HG03469 (cell line): Measurements from ENCODE around the gene PSENEN.
A peak's percentile ranks its signal among the peaks of the same experiment; 100 is the strongest.

Experiments used
- ATAC-seq: cut with Tn5 transposase; IDR thresholded peaks from one replicate; pipeline ENCODE4 v1.9.1; 2021; ENCODE audit warnings: mild to moderate bottlenecking, moderate library complexity, moderate number of reproducible peaks; ENCODE audit not compliant: unreplicated experiment

Gene PSENEN

DNA sequence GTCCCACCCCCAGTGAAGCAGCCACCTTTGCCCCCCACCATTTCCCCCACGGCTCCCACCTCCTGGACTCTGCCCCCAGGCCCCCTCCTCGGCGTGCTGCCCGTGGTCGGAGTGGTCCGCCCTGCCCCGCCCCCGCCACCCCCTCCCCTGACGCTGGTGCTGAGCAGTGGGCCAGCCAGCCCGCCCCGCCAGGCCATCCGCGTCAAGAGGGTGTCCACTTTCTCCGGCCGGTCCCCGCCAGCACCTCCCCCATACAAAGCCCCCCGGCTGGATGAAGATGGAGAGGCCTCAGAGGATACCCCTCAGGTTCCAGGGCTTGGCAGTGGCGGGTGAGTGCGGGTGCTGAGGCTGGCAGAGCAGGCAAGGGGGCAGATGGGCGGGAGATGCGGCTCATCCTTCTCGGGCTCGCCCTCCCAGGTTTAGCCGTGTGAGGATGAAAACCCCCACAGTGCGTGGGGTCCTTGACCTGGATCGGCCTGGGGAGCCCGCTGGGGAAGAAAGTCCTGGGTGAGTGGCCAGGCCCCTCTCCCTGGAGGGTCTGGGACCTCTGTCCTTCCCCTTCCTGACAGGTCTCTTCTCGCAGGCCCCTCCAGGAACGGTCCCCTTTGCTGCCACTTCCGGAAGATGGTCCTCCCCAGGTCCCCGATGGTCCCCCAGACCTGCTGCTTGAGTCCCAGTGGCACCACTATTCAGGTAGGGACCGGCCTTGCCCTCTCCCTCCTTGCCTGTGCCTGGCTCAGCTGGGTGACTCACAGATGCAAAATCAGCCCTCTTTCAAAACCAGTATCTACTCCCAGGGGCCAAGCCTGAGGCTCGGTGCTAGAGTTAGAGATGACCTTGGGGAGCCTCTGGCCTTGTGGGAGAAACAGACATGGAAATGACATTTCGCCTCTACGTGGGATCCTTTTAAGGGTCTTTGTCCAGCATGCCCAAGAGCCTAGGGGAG, 12.0 kb upstream of the PSENEN start:
- no peak for ATAC-seq

DNA sequence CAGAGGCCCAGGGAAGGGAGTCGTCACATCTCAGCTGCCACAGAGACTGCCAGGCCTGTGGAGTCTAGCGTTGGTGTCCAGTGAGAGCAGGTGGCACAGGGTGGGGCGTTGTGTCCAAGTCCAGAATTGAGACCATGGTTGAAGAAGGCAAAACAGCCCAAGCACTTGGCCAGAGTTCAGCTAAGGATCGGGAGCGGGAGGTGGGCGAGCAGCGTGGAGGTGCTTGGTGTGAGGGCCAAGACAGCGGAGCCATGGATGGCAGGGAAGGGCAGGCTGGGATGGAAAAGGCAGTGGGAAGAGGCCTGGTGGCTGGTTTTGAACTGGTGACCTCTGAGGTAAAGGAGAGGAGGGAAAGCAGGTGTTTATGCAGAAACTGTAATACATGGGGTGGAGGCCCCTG, 11.2 kb upstream of the PSENEN start:
- ATAC-seq = no peak

DNA sequence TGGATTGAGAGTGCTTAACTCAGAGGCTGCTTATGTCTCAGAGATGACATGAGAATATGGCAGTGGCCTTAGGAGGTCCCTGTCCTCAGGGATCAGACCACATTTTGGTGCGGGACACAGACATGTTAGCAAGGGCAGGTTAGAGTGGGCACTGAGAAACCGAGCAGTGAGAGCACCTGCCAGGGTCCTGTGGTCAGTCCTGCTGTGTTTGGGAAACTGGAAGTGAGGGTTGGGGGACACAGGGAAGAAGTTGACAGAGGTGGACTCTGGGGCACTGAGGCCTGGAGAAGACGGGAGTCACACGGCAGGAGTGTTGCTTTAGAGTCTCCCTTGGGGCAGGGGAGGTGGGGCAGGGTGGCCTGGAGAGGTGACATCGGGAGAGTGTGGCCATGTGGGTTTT, 10.6 kb upstream of the PSENEN start:
- no peak for ATAC-seq

DNA sequence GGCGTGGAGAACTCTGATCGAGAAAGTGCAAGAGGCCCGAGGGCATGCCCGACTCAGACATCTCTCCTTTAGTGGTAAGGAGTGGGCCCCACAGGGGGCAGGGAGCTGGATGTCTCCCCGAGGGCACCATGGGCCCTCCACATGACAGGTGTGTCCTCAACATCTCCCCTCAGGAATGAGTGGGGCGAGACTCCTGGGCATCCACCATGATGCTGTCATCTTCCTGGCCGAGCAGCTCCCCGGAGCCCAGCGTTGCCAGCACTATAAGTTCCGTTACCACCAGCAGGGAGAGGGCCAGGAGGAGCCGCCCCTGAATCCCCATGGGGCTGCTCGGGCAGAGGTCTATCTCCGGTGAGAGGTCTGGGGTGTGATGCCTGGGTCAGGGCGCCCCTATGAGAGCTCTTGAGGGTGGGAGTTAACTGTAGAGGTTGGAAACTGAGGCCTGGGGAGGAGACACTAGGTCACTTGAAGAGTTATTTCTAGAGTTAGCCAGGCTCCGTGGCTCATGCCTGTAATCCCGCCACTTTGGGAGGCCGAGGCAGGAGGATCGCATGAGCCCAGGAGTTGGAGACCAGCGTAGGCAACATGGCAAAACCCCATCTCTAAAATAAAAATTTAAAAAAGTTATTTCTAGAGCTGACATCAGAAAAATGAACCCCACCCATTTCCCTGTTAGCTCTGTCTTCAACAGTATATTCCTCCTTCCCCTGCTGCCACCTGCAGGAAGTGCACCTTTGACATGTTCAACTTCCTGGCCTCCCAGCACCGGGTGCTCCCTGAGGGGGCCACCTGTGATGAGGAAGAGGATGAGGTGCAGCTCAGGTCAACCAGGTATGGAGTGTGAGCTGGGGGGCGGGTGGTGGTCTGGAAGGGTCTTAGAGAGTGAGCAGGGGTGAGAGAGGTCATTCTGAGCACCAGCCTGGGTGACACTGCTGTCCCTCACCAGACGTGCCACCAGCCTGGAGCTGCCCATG, 8.3 kb upstream of the PSENEN start:
- no peak for ATAC-seq

DNA sequence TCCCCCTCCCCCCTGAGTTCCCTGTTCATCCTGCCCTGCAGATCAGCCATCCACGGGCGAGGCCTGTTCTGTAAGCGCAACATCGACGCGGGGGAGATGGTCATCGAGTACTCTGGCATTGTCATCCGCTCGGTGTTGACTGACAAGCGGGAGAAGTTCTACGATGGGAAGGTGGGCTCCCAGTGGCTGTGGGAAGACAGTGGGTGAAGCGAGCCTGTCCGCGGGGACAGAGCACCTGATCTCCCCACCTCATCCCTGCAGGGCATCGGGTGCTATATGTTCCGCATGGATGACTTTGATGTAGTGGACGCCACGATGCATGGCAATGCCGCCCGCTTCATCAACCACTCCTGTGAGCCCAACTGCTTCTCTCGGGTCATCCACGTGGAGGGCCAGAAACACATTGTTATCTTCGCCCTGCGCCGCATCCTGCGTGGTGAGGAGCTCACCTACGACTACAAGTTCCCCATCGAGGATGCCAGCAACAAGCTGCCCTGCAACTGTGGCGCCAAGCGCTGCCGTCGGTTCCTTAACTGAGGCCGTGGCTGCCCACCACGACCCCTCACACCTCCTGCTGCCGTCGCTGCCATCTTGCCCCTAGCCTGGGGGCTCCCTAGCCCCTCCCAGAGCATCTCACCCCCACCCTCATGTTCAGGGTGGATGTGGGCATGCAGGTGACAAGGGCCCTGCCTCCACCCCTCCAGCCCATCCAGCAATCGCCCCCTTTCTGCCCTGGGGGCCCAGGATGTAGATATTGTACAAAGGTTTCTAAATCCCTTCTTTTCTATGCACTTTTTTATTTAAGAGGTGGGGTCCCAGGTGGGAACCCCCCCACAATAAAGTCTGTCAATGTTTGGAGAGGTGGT, 7.2 kb upstream of the PSENEN start:
- no peak for ATAC-seq

DNA sequence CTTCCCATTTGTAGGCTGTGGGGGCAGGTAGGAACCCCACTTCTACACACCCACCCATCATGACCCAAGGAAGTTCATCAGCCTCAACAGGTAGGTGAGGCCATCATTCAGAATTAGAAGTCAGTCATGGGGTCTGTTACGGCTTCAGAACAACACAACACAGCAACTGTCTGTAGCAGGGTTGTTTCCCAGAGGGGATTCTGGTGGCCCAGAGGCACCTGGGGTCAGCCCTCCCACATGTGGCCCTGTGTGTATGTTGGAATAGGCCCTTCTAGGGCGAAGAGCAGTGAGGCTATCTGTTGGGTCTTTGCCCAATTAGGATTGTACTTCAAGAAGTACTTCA, 6.6 kb upstream of the PSENEN start:
- ATAC-seq = no peak

DNA sequence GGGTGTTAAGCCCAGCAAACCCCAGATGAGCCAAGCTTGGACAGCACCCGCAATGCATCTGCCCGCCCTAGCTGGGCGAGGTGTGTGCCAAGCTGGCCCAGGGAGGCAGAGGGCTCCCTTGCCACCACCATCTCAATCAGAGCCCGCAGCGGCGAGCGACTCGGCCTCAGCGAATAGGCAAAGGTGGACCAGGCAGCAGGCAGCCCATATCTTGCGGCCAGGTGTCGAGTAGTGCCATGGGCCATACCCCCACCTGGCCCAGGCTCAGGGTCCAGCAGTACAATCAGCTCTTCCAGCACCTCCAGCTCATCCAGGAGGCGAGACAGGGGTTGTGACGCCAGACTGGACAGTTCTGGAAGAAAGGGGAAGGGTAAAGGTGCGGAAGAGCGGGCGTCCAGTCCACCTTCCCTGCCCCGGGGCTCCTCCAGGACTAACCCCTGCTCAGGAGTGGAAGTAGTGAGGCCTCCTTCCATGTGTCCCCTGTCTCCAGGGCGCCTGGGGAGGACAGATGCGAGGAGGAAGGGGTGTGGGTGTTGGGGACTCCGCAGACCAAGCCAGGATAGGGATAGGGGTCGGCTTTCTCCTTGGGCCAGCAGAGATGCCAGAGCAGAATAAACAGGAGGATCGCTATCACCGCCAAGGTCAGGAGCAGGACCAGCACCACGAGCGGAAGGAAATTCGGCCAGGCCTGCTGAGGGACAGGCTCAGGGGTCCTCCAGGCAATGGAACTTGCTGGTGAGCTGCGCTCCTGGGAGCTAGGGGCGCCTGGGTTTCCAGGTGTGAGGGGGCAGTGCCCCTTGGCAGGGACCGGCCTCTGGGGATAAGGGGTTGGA, 6.0 kb upstream of the PSENEN start:
- no peak for ATAC-seq

DNA sequence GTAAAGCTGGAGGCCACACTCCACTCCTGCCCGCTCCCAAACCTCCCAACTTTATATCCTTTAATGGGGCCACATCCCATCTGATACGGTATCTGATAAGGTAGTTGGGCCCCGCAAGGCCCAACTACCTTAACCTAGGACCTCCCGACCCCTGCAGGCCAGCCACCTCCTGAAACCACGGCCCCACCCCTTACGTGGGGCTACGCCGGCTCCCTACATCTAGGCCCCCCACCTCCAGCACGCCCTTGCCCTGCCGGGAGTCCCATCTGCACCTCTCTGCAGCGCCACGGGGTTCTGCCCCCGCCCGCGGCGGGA, 5.4 kb upstream of the PSENEN start:
- ATAC-seq = no peak

DNA sequence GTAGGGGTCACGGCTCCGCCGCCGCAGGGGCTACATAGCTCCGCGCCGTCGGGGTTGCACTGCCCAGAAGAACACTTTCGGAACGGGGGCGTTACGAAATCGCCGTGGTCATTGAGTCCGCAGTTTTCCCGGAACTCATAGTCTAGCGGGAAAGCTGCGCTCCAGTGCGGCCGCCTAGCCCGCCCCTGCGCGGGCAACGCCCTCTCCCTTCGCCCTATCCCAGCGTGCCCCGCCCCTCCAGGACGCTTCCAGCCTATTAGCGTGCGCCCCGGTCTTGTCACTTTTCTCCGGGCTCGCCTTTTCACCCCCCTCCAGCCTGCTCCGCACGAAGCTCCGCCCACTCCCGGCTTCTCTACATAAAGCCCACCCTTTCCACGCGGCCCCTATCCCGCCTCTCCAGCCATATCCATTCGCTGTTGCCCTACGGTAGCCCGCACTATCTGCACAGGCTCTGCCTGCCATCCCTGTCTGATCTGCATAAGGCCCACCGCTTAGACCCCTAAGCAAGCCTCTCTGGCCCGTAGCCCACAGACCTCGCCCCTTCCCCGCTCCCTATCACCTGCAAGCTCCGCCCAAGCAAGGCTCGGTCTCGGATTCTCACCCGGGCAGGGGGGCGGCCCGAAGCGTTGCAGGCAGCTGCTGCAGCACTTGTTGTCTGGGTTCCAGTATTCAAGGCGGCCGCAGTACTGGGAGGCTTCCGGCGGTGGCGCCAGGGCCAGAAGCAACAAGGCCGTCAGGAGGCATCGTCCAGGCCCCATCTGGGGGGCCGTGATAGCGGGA, 4.8 kb upstream of the PSENEN start:
- peak; percentile 27 for ATAC-seq

DNA sequence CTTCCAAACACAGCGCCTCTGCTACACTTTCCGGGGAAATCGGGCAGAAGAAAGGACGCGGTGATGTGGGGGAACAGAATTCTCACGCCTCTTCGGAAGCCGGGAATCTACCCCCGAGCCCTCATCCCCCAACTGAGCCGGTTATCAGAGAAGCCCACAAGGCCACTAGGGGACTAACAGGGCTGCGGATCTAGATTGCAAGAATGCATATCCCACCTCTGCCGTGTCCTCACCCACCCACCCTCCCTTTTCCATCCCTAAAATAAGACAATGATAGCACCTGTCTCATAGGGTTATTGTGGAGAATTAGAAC, 4.3 kb upstream of the PSENEN start:
- ATAC-seq = no peak

DNA sequence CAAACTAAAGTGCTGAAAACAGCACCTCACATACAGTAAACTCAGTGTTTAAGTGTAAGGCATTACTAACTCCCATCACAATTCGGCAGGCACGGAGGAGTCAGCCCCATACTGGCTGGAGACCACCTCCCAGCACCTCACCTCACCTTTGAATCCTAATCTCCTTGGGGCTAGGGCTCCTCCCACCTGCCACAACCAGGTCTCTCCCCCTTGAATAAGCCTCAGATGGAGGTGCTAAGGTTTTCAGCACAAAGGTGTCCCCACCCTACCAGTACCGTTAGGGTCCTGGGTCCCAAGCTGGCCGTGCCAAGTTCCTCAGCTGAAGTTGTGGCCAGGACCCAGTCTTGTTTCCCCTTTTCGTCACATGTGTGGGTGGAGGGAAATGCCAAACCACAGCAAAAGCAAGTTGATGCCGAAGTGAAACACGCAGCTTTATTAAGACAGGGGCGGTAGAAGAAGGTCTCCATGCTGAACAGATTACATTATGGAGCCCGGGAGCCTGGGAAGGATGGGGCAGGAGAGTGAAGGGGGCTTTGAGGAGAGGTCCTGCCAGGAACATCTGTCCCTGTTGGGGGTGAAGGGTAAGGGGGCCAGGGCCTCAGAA, 3.2 kb upstream of the PSENEN start, which contains the start of gene IGFLR1:
Gene IGFLR1 (minus strand): TSS at position 332 of the 604 bp plus-strand sequence. CDS start 1,272 bp downstream, outside the sequence.
- no peak for ATAC-seq

DNA sequence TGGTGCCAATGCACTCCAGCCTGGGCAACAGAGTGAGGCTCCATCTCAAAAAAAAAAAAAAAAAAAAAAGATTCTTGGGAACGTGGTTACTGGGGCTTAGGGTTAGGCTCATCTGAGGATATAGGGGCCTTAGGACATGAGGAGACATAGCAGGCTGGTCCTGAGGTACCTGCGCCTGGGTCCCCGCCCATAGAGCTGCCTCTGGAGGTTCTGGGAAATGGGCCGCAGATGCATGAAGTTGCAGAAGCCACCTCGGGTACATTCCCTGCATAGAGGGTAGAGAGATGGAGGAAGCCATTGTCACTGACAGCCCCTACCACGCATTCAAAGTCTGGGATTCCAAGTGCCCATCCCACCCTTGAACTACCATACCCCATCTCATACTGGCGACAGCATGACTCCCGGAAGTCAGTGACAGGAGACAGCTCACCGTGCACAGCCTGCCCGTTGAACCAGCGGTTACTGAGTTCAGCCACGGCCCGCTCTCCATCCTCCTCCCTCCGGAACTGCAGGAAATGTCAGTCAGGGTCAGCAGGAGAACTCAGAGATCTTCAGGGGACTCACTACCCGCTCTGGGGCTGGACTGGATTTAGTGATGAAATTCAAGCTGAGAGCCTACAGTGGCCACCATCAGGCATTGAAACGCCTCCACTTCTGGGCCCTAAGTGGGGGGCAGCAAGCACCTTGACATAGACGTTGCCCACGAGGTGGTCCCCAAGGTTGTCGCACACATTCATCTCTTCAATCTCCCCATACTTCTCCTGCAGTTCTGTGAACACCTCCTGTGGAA, 1.6 kb upstream of the PSENEN start:
- no peak for ATAC-seq

DNA sequence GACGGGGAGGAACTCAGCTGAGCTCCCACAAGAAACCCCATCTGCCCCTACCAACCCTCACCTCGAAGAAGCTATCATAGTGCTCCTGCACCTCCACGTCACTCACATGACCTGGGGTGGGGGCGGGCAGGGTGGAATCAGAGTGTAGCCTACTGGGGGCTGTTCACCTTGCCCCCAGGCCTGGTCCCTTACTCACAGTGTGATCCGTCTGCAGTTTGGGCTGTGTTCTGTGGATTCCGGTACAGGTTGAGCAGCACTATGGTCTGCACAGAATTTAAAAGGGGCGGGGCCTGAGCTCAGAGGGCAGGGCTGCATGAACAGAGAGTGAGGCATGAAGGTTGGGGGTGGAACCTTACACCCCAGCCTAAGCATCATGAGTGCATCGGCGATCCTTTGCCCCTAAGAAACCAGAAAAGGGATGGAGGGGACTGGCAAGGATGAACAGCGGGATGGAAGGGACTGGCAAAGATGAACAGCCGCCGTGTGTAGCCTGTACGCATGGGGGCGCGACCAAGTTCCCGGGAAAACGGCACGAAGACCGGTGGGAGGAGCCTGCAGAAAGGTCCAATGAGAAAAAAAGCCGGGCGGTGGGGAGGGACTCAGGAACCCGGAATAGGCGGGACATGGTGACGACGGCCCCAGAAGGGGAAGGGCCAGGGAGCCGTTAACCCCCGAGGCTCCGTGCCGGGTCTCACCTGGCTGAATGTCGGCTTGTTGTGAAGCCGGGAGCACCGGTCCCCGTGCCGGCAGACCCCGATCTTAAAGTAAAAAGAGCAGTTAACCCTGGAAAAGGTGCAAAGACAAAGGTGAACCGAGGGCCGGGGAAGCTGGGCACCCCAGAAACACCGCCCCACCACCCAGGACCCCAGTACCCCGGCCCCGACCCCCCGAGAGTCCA, 772 bp upstream of the PSENEN start:
- no peak for ATAC-seq

DNA sequence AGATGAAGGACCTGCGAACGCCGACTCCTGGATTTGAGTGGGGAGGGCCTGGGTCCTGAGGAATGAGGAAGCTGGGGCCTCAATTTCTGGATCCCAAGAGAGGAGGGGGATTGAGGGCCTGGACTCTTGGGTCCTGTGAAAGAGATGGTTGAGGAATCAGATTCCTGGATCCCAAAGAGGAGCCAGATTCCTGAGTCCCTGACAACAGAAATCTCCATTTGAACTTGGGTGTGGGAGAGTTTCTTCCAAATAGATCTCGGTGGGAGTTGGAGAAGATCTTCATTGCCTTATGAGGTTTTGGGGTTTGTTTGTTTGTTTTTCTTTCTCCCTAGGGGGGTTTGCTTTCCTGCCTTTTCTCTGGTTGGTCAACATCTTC, 624 bp downstream of the PSENEN start:
- ATAC-seq = no peak

DNA sequence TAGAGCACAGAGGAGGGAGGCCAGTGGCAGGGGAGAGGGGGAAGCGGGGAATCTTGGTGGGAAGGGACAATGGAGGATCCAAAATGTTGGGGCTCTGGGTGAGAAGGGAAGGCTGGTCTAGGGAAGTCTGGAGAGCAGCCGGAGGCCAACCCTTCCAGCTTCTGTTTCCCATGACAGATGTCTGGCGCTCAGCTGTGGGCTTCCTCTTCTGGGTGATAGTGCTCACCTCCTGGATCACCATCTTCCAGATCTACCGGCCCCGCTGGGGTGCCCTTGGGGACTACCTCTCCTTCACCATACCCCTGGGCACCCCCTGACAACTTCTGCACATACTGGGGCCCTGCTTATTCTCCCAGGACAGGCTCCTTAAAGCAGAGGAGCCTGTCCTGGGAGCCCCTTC, 1.1 kb downstream of the PSENEN start:
- no peak for ATAC-seq

DNA sequence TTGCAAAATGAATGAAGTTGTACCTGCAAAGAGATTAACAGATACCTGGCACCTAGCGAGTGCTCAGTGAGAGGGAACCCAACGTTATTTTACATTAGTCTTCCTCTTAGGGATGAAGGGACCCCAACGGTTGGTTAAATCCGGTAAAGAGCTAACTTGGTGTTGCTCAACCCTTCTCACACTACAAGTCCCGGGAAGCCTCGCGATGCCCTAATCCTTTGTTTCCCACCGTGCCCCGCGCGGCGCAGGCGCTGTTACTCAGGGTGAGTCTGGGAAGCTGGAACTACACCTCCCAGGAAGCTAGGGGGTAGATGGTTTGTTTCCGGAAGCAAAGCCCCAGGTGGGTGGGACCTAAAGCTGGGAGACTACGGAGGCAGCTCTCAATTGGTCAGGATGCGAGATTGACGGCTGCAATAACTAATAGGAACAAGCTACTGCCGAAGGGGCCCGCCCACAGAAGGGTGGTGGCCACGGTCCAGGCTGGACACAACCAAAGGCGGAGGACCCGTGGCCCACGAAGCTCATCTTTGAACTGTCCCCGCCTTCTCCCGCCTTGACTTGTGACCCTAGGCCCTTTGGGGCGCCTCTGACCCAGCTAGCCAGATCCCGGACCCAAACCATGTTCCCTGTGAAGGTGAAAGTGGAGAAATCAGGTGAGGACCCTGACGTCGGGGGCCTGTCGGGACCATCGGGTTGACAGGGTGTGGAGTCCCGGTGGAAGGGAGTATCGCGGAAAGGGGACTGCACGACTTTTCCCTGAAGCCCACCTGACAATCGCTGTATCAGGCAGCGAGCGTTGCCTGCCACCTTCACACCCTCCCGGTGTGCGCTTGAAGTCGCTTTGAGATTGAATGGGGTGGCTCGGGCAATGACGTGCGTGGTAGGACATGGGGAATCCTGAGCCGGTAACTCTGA, 2.9 kb downstream of the PSENEN start, which contains the start of gene LIN37:
Gene LIN37 (plus strand): TSS at position 471 of the 915 bp plus-strand sequence. CDS start 149 bp downstream, at position 620.
- ATAC-seq = peak; percentile 66
